K562 (cell line): ENCODE data around the gene USP38. TPM values are rescaled to one million over a fixed set of nuclear protein-coding genes. Genes with fewer than 3 reads are reported as not detected.

Source experiments
- ATAC-seq: fragments of 200-7000 bp; cut with Tn5 transposase; 3 replicates; pipeline ENCODE4 v1.9.1; 2020; ENCODE audit warnings: moderate library complexity
- BruUV-seq: library from RNA; stranded (reverse); fragments of 400-500 nt; replicated peaks from 2 replicates; lab custom pipeline; 2021; lab: Mats Ljungman, UMichigan
- CTCF ChIA-PET: fragments of 300-600 bp; formaldehyde crosslinking; extraction: SDS; loops from one replicate; lab custom pipeline; 2021; ENCODE audit warnings: low intra/inter-chr PET ratio; lab: Yijun Ruan, JAX
- POLR2A ChIA-PET: fragments of 300-600, 350-650 bp; sonication (Branson Sonifier 250); formaldehyde crosslinking; extraction: SDS; loops from one replicate; lab custom pipeline; 2021; ENCODE audit warnings: antibody characterized with exemption, inconsistent platforms; lab: Yijun Ruan, JAX
- DNase-seq, 4 experiments: peaks; one replicate each; pipeline versions ENCODE4 v3.0.0 to v3.0.0-alpha.2; 2011 to 2018; ENCODE audit warnings: low spot score in 3 of 4, mixed read lengths in 3 of 4; ENCODE audit errors: extremely low read depth in 1 of 4
- FAIRE-seq: peaks from 2 replicates; lab custom pipeline; 2011; peaks lifted over from hg19 to GRCh38; lab: Jason Lieb, UNC
- H2AFZ ChIP-seq: 2 replicates; pipeline ENCODE4 v1.6.0; 2011; ENCODE audit warnings: low read depth, low read length, control low read depth, inconsistent platforms
- H3K27ac ChIP-seq: fragments of 200-600 bp; 3 replicates; pipeline ENCODE4 v1.8.0; 2011; ENCODE audit warnings: low read depth, mild to moderate bottlenecking, control low read depth, inconsistent platforms, low read length, moderate library complexity, mixed read lengths; ENCODE audit errors: extremely low read depth
- H3K27me3 ChIP-seq, 2 experiments: fragments of 300-600 bp in 1 of 2; 2 replicates in 1 of 2; 3 replicates in 1 of 2; pipeline versions ENCODE4 v1.6.0 to v1.8.0; 2011; ENCODE audit warnings: inconsistent platforms in 2 of 2, low read length in 2 of 2, mild to moderate bottlenecking in 1 of 2, mixed read lengths in 1 of 2, moderate library complexity in 1 of 2; ENCODE audit not compliant: control insufficient read depth in 2 of 2, insufficient read depth in 2 of 2
- H3K36me3 ChIP-seq: fragments of 300-600 bp; 3 replicates; pipeline ENCODE4 v1.8.0; 2011; ENCODE audit warnings: mild to moderate bottlenecking, low read length, inconsistent platforms; ENCODE audit not compliant: control insufficient read depth, insufficient read depth
- H3K4me1 ChIP-seq, 2 experiments: fragments of 200-600 bp in 1 of 2; replicated peaks in 1 of 2; 2 replicates in 1 of 2; 3 replicates in 1 of 2; pipeline versions ENCODE4 v1.5.1 to v1.8.0; 2011; ENCODE audit warnings: inconsistent platforms in 2 of 2, low read length in 2 of 2, mild to moderate bottlenecking in 1 of 2, mixed read lengths in 1 of 2, moderate library complexity in 1 of 2; ENCODE audit not compliant: control insufficient read depth in 2 of 2, insufficient read depth in 2 of 2
- H3K4me2 ChIP-seq: 2 replicates; pipeline ENCODE4 v1.6.1; 2011; ENCODE audit warnings: low read length, control low read depth, inconsistent platforms, mixed read lengths; ENCODE audit not compliant: insufficient read depth
- H3K4me3 ChIP-seq: fragments of 200-600 bp; sonication (generic), shearing (Covaris generic); 2 replicates; pipeline ENCODE4 v1.5.1; 2016; ENCODE audit warnings: control low read depth, inconsistent platforms
- H3K79me2 ChIP-seq: fragments of 200-600 bp; 3 replicates; pipeline ENCODE4 v1.8.0; 2011; ENCODE audit warnings: low read length, inconsistent platforms; ENCODE audit not compliant: control insufficient read depth, insufficient read depth
- H3K9ac ChIP-seq, 2 experiments: 2 replicates each; pipeline versions ENCODE4 v1.6.0 to v1.6.1; 2011; ENCODE audit warnings: low read depth in 2 of 2, low read length in 2 of 2, control low read depth in 1 of 2, inconsistent platforms in 1 of 2, mild to moderate bottlenecking in 1 of 2, mixed read lengths in 1 of 2; ENCODE audit not compliant: insufficient read depth in 1 of 2
- H3K9me1 ChIP-seq: one replicate; pipeline ENCODE4 v1.6.0; 2011; ENCODE audit warnings: inconsistent platforms, mild to moderate bottlenecking, low read length, moderate library complexity; ENCODE audit not compliant: control insufficient read depth, insufficient read depth
- H3K9me3 ChIP-seq: replicated peaks from 2 replicates; pipeline ENCODE4 v1.5.1; 2011; ENCODE audit warnings: low read depth, low read length, inconsistent platforms; ENCODE audit not compliant: control insufficient read depth, insufficient read depth
- H4K20me1 ChIP-seq: replicated peaks from 2 replicates; pipeline ENCODE4 v1.6.1; 2011; ENCODE audit warnings: low read length, inconsistent platforms, mixed read lengths; ENCODE audit not compliant: control insufficient read depth, insufficient read depth
- NRF1 ChIP-seq, 2 experiments: fragments of 450-650 bp; IDR thresholded peaks in 1 of 2; conservative IDR thresholded peaks in 1 of 2; 2 replicates each; pipeline ENCODE4 v1.6.1; 2014; ENCODE audit warnings: mild to moderate bottlenecking in 2 of 2
- RREB1 ChIP-seq: fragments of 250-450 bp; sonication (Bioruptor Pico); IDR thresholded peaks from 2 replicates; pipeline ENCODE4 v1.4.0; 2020
- XRCC3 ChIP-seq: fragments of 450-650 bp; IDR thresholded peaks from 2 replicates; pipeline ENCODE4 v1.6.1; 2017; ENCODE audit warnings: mild to moderate bottlenecking, moderate library complexity
- WGBS: fragments of 100-300 bp; shearing (Covaris generic); methylation state at CpG from one replicate; pipeline ENCODE4 v1.1.6; 2016; ENCODE audit warnings: low coverage, mixed read lengths; ENCODE audit not compliant: insufficient coverage; ENCODE audit errors: missing lambda C conversion rate; 5-methylcytosine and 5-hydroxymethylcytosine counted together
- in situ Hi-C: fragments of 300-500 bp; cut with MboI; formaldehyde crosslinking; loops from 4 replicates; pipeline ENCODE4 v1.15.0; 2018; ENCODE audit warnings: inconsistent platforms, mixed read lengths
- intact Hi-C: fragments of 100-400 bp; cut with micrococcal nuclease; formaldehyde crosslinking; loops from 2 replicates; pipeline ENCODE4 v1.14.2; 2022
- polyA plus RNA-seq, 8 experiments: library from polyadenylated mRNA; depleted of rRNA in 4 of 8; stranded (reverse) in 5 of 8; unstranded in 3 of 8; fragments of >200 nt; fragmentation: Nextera tagmentation in 2 of 8; fragmentation: Illumina TruSeq in 1 of 8; extraction: Ambion mirVana in 2 of 8; extraction: Trizol in 1 of 8; gene quantifications; 2 replicates each; pipeline versions ENCODE4 v1.2.1 to v1.2.3, GENCODE V29; 2011 to 2014; ENCODE audit warnings: inconsistent platforms in 1 of 8, missing spikeins in 1 of 8
- total RNA-seq, 7 experiments: library from RNA; depleted of rRNA in 6 of 7; stranded (reverse); fragments of >200 nt in 6 of 7; fragmentation: Illumina TruSeq in 2 of 7; extraction: Trizol in 2 of 7; gene quantifications; 2 replicates each; pipeline versions ENCODE4 v1.2.1 to v1.2.3, GENCODE V29; 2011 to 2021; ENCODE audit warnings: low replicate concordance in 1 of 7

Gene USP38
- total and polyA plus RNA-seq, 9 of the 15 experiments (the other 6 are each of a cell fraction or from before 2014, with no cell fraction given), result 4.2 to 20.6 (median 11.2) TPM

- no peak for TF ChIP-seq RREB1 (CRISPR knock-in tag)
- TF ChIP-seq, all 486 proteins: peak for 0
These were observed 58.3 kb downstream of the USP38 start (continued) for GRCh38 chr4:143243041-143243440.

GRCh38 chr4:143246977-143247376 is 62.3 kb downstream of the USP38 start:
- FAIRE-seq (no peak), DNase-seq (no peak), ATAC-seq (no peak)
- H3K4me2 ChIP-seq, result no peak overlapping the region
- intact Hi-C loops (no loop called here), in situ Hi-C loops (no loop called here)
- H3K4me3 ChIP-seq, result no peak overlapping the region
- H3K79me2 ChIP-seq, result no peaks in the 10 kb centered on the region
- WGBS, result 5% methylated on average over 4 of the region's 4 CpGs
- no peak for TF ChIP-seq XRCC3
- no peak for TF ChIP-seq NRF1 (conservative IDR thresholded peaks at IDR 0.05 in 1 of 2, IDR thresholded peaks at IDR 0.05 in 1 of 2)
- H3K4me1 ChIP-seq, result peaks cover 0 to 6% of the 10 kb centered on the region in 2 experiments; a peak in 4 of 5 replicates
- ChIA-PET POLR2A (no interaction called here), CTCF (no interaction called here)
- no peak overlapping the region for H2AFZ ChIP-seq
- no peaks in the 10 kb centered on the region for H3K27me3 ChIP-seq
- BruUV-seq, result no TSS peak
- H3K9me3 ChIP-seq, result no peaks in the 10 kb centered on the region
- H3K36me3 ChIP-seq, result no peaks in the 10 kb centered on the region
- no peak overlapping the region for H3K9ac ChIP-seq
- H3K27ac ChIP-seq, result no peak overlapping the region
- H4K20me1 ChIP-seq, result no peaks in the 10 kb centered on the region
- H3K9me1 ChIP-seq, result no peaks in the 10 kb centered on the region
